Endothelial cell of umbilical vein (primary cell): ENCODE results near the gene KCNJ8. TPM values are rescaled to one million over a fixed set of nuclear protein-coding genes. Genes with fewer than 3 reads are reported as not detected.

Source experiments
- BruUV-seq: library from RNA; stranded (reverse); fragments of 400-500 nt; replicated peaks from 2 replicates; lab custom pipeline; 2021; lab: Mats Ljungman, UMichigan
- CTCF ChIA-PET: fragments of 300-600, 350-600 bp; sonication (Branson Sonifier 250); formaldehyde crosslinking; loops from one replicate; lab custom pipeline; 2021; ENCODE audit warnings: antibody characterized with exemption, inconsistent platforms; lab: Charles Lee
- POLR2A ChIA-PET: fragments of 300-600, 350-600 bp; sonication (Branson Sonifier 250); formaldehyde crosslinking; loops from one replicate; lab custom pipeline; 2021; ENCODE audit warnings: antibody characterized with exemption, inconsistent platforms; lab: Charles Lee
- DNase-seq: peaks from one replicate; pipeline ENCODE4 v3.0.0-alpha.2; 2011; ENCODE audit warnings: low read depth, low spot score
- FAIRE-seq: peaks from 2 replicates; lab custom pipeline; 2011; peaks lifted over from hg19 to GRCh38; lab: Jason Lieb, UNC
- H2AFZ ChIP-seq: 2 replicates; pipeline ENCODE4 v1.6.0; 2012; ENCODE audit warnings: low read depth, low read length, control low read depth, inconsistent platforms
- H3K27ac ChIP-seq: 2 replicates; pipeline ENCODE4 v1.5.1; 2011; ENCODE audit warnings: low read depth, mild to moderate bottlenecking, control low read depth, low read length, moderate library complexity; ENCODE audit not compliant: insufficient read depth
- H3K27me3 ChIP-seq, 2 experiments: 2 replicates each; pipeline versions ENCODE4 v1.6.0 to v1.6.1; 2011; ENCODE audit warnings: low read length in 2 of 2, mixed read lengths in 1 of 2; ENCODE audit not compliant: control insufficient read depth in 2 of 2, insufficient read depth in 2 of 2
- H3K36me3 ChIP-seq, 2 experiments: 2 replicates in 1 of 2; 3 replicates in 1 of 2; pipeline ENCODE4 v1.5.1; 2011; ENCODE audit warnings: low read length in 2 of 2, mild to moderate bottlenecking in 1 of 2, moderate library complexity in 1 of 2; ENCODE audit not compliant: control insufficient read depth in 2 of 2, insufficient read depth in 2 of 2; ENCODE audit errors: extremely low read depth in 1 of 2
- H3K4me1 ChIP-seq: 3 replicates; pipeline ENCODE4 v1.5.1; 2011; ENCODE audit warnings: mild to moderate bottlenecking, low read length; ENCODE audit not compliant: control insufficient read depth, insufficient read depth; ENCODE audit errors: extremely low read depth
- H3K4me2 ChIP-seq: 2 replicates; pipeline ENCODE4 v1.6.1; 2011; ENCODE audit warnings: low read length, control low read depth, mixed read lengths; ENCODE audit not compliant: insufficient read depth
- H3K4me3 ChIP-seq, 3 experiments: fragments of 200-600 bp in 1 of 3; sonication (generic), shearing (Covaris generic) in 1 of 3; replicated peaks in 1 of 3; 2 replicates each; pipeline ENCODE4 v1.5.1; 2011 to 2016; ENCODE audit warnings: control low read depth in 3 of 3, low read length in 3 of 3, mild to moderate bottlenecking in 2 of 3, inconsistent platforms in 1 of 3, low read depth in 1 of 3, moderate library complexity in 1 of 3; ENCODE audit not compliant: insufficient read depth in 1 of 3
- H3K79me2 ChIP-seq: 2 replicates; pipeline ENCODE4 v1.6.0; 2012; ENCODE audit warnings: low read length, inconsistent platforms; ENCODE audit not compliant: control insufficient read depth, insufficient read depth
- H3K9ac ChIP-seq: replicated peaks from 2 replicates; pipeline ENCODE3; 2011; ENCODE audit warnings: low read length, control low read depth; ENCODE audit not compliant: insufficient read depth; ENCODE audit errors: extremely low read depth
- H3K9me1 ChIP-seq: replicated peaks from 3 replicates; pipeline ENCODE4 v1.6.0; 2011; ENCODE audit warnings: mild to moderate bottlenecking, low read length; ENCODE audit not compliant: control insufficient read depth, insufficient read depth; ENCODE audit errors: extremely low read depth
- H3K9me3 ChIP-seq: replicated peaks from 2 replicates; pipeline ENCODE4 v1.5.1; 2012; ENCODE audit warnings: low read length, inconsistent platforms; ENCODE audit not compliant: control insufficient read depth, insufficient read depth
- H4K20me1 ChIP-seq: replicated peaks from 2 replicates; pipeline ENCODE3; 2011; ENCODE audit warnings: mild to moderate bottlenecking, low read length; ENCODE audit not compliant: control insufficient read depth, insufficient read depth; ENCODE audit errors: extremely low read depth
- EZH2 ChIP-seq: IDR thresholded peaks from 2 replicates; pipeline ENCODE4 v1.6.1; 2012; ENCODE audit warnings: borderline replicate concordance, low read depth, mild to moderate bottlenecking, moderate library complexity, low read length, inconsistent platforms; ENCODE audit not compliant: severe bottlenecking
- FOS ChIP-seq: IDR thresholded peaks from 2 replicates; pipeline ENCODE4 v1.6.1; 2011; ENCODE audit warnings: mild to moderate bottlenecking, low read length, moderate library complexity, borderline replicate concordance; ENCODE audit not compliant: insufficient read depth
- GATA2 ChIP-seq: IDR thresholded peaks from 2 replicates; pipeline ENCODE4 v1.7.0; 2011; ENCODE audit warnings: low read depth, mild to moderate bottlenecking, moderate library complexity, mixed read lengths, low read length; ENCODE audit not compliant: insufficient read length, insufficient read depth
- JUN ChIP-seq: IDR thresholded peaks from 2 replicates; pipeline ENCODE4 v1.6.1; 2011; ENCODE audit warnings: borderline replicate concordance, low read depth; ENCODE audit not compliant: insufficient read length, insufficient read depth
- MYC ChIP-seq: IDR thresholded peaks from one replicate; pipeline ENCODE4 v1.6.1; 2011; ENCODE audit warnings: mild to moderate bottlenecking, low read depth, low read length
- POLR2A ChIP-seq: IDR thresholded peaks from 2 replicates; pipeline ENCODE4 v1.6.1; 2012; ENCODE audit warnings: low read depth, mild to moderate bottlenecking, control low read depth, low read length
- POLR2AphosphoS5 ChIP-seq: IDR thresholded peaks from 2 replicates; pipeline ENCODE4 v1.6.1; 2012; ENCODE audit warnings: low read depth, mild to moderate bottlenecking, control low read depth, low read length, moderate library complexity; ENCODE audit not compliant: insufficient read depth
- dilution Hi-C: fragments of 300-500 bp; cut with MboI; formaldehyde crosslinking; loops from one replicate; pipeline ENCODE4 v1.15.0; 2019; ENCODE audit warnings: low sequenced_read_pairs; ENCODE audit not compliant: extremely low pct_ligation_motif_present
- intact Hi-C: fragments of 100-400 bp; cut with micrococcal nuclease; formaldehyde crosslinking; loops from one replicate; pipeline ENCODE4 v1.10.0; 2022
- polyA plus RNA-seq, 4 experiments: library from polyadenylated mRNA; depleted of rRNA in 3 of 4; stranded (reverse) in 3 of 4; unstranded in 1 of 4; fragments of >200 nt; gene quantifications; 2 replicates each; pipeline versions ENCODE4 v1.2.1 to v1.2.3, GENCODE V29; 2011 to 2012; ENCODE audit warnings: missing spikeins in 1 of 4
- total RNA-seq: library from RNA; stranded (reverse); gene quantifications from 2 replicates; pipeline ENCODE4 v1.2.3, GENCODE V29; 2021
- TF ChIP-seq, protein P1 (sequence below): IDR thresholded peaks from 2 replicates; pipeline ENCODE4 v1.6.1; 2011; ENCODE audit not compliant: insufficient read depth, insufficient read length
- TF ChIP-seq, protein P2 (sequence below), 2 donors: IDR thresholded peaks; 1 replicate in 1 of 2; 2 replicates in 1 of 2; pipeline ENCODE4 v1.5.1; 2011; ENCODE audit warnings: low read length in 2 of 2, mild to moderate bottlenecking in 2 of 2, moderate library complexity in 2 of 2, control low read depth in 1 of 2, inconsistent platforms in 1 of 2, low read depth in 1 of 2; ENCODE audit not compliant: insufficient read depth in 1 of 2; ENCODE audit errors: extremely low read depth in 1 of 2

The KCNJ8 gene
- total and polyA plus RNA-seq, 2 donors (not counting 3 experiments of a cell fraction or from before 2014, with no cell fraction given) = not detected

DNA sequence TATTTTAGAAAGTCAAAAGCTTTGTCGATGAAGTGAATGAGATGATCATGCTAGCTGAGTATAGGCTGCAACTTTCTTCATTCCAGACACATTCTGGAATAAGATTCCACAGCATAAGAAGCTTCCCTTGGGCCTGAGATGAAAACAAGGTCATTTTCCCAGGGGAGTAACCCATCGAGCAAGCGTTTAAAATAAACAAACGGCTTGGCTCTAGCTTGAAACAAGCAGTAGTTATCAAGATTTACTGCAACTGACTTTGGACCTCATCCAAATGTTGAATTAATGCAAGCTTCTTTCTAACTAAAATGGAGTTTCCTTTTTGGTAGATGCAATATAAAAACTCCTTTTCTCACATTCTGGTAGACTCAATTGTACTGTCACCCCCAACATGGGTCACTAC, 23.0 kb downstream of the KCNJ8 start:
- ChIA-PET POLR2A (no interaction called here), CTCF (no interaction called here)
- H3K36me3 ChIP-seq = no peaks in the 10 kb centered on the region
- no peaks in the 10 kb centered on the region for H3K9me3 ChIP-seq
- no TSS peak for BruUV-seq
- H3K9me1 ChIP-seq = no peaks in the 10 kb centered on the region
- intact Hi-C loops (no loop called here), dilution Hi-C loops (no loop called here)
- no peak overlapping the region for H3K27ac ChIP-seq
- no peaks in the 10 kb centered on the region for H3K27me3 ChIP-seq
- no peak for TF ChIP-seq JUN
- no peak for TF ChIP-seq POLR2A
- TF ChIP-seq POLR2AphosphoS5 = no peak
- TF ChIP-seq EZH2 = no peak
- TF ChIP-seq, protein P1, sequence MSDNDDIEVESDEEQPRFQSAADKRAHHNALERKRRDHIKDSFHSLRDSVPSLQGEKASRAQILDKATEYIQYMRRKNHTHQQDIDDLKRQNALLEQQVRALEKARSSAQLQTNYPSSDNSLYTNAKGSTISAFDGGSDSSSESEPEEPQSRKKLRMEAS = no peak
- TF ChIP-seq, protein P2, sequence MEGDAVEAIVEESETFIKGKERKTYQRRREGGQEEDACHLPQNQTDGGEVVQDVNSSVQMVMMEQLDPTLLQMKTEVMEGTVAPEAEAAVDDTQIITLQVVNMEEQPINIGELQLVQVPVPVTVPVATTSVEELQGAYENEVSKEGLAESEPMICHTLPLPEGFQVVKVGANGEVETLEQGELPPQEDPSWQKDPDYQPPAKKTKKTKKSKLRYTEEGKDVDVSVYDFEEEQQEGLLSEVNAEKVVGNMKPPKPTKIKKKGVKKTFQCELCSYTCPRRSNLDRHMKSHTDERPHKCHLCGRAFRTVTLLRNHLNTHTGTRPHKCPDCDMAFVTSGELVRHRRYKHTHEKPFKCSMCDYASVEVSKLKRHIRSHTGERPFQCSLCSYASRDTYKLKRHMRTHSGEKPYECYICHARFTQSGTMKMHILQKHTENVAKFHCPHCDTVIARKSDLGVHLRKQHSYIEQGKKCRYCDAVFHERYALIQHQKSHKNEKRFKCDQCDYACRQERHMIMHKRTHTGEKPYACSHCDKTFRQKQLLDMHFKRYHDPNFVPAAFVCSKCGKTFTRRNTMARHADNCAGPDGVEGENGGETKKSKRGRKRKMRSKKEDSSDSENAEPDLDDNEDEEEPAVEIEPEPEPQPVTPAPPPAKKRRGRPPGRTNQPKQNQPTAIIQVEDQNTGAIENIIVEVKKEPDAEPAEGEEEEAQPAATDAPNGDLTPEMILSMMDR (IDR thresholded peaks at IDR 0.05; ENCODE audit: extremely low read depth in 1 of 2, insufficient read depth in 1 of 2, low read depth in 1 of 2, low read length in 2 of 2) = no peak
- no peak for TF ChIP-seq FOS
- no peak for TF ChIP-seq GATA2
- TF ChIP-seq MYC = no peak
- DNase-seq = peak; percentile 42
- H3K4me3 ChIP-seq = no peak overlapping the region
- H4K20me1 ChIP-seq = no peaks in the 10 kb centered on the region
- no peak overlapping the region for H3K4me2 ChIP-seq
- FAIRE-seq = no peak
- H2AFZ ChIP-seq = no peak overlapping the region
- H3K9ac ChIP-seq = no peak overlapping the region
- no peaks in the 10 kb centered on the region for H3K79me2 ChIP-seq
- H3K4me1 ChIP-seq = no peaks in the 10 kb centered on the region
